ENCODE results near the gene ANKLE2.
A peak's percentile ranks its signal among the peaks of the same experiment; 100 is the strongest.
"Not testable (repeated sequence)": the region's sequence is repeated elsewhere in the genome, so short reads cannot be mapped to it uniquely, and the experiment has no call there.

ANKLE2 gene

GRCh38 chr12:132718644-132719043, 43.0 kb downstream of the ANKLE2 start:
- no peak for DNase-seq

DNA sequence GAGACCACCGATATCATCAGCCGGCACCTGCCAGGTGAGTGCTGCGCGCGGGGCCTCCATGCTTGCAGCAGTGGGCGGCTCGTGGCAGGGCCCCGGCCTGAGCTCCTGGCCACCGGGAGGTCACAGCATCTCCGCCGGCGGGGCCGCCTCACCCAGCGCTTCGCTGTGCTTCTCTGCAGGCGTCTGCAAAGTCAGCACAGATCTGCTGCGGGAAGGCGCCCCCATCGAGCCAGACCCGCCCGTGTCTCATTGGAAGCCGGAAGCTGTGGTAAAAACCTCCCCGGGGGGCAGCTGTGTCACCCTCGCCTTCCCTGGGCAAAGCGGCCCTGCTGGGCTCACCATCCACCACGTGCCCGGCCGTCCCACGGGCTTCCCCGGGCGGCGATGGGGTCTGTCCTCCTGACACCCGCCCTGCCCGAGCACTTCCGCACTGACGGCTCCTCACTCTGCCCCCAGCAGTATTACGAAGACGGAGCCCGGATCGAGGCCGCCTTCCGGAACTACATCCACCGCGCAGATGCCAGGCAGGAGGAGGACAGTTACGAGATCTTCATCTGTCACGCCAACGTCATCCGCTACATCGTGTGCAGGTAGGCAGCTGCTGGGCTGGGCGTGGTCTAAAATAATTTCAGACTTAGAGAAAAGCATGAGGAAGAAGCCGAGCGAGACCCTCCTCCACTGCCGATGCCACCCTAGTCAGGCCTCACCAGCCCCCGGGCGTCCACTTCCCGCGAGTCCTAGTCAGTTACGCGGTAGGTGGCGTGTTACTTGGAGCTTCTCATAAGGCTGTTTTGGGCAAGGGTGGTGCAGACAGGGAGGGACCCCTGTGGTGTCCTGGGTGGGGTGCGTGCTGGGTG, 43.9 kb downstream of the ANKLE2 start:
- no peak for DNase-seq

DNA sequence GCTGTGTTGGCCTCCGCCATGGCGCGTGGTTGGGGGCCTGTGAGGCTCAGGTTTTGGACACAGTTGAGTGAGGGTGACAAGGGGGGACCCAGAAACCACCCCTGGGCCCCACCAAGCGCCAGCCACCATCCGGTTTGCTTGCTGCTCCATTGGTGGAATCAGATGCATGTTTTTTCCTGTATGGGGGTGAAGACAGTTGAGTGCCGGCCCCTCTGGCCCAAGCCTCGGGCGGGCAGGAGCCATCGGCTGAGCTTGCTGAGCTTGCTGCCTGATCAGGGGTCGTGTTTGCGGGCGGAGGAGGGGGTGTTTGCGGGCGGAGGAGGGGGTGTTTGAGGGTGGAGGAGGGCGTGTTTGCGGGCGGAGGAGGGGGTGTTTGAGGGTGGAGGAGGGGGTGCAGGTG, 44.6 kb downstream of the ANKLE2 start:
- no peak for DNase-seq

- no peak for DNase-seq
Measured at GRCh38 chr12:132716356-132716755, 45.3 kb downstream of the ANKLE2 start.

DNA sequence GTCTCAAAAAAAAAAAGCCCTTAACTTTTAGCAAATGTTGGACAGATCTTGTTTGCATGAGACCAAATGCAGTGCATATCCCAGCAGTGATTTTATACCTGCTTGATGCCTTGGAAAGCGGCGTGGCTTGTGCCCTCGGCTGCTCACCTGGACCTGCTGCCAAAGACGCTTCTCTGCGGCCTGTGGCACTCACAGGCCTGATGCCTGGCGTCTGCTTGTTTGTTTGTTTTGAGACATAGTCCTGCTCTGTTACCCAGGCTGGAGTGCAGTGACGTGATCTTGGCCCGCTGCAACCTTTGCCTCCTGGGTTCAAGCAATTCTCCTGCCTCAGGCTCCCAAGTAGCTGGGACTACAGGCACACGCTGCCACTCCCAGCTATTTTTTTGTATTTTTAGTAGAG, 45.8 kb downstream of the ANKLE2 start:
- DNase-seq: no peak

GRCh38 chr12:132713123-132713522, 48.5 kb downstream of the ANKLE2 start:
- DNase-seq: no peak

GRCh38 chr12:132711080-132711843, 50.4 kb downstream of the ANKLE2 start:
- DNase-seq: no peak

GRCh38 chr12:132710405-132711079, 51.1 kb downstream of the ANKLE2 start, which contains the start of gene PGAM5:
TSS of gene PGAM5 (plus strand) at chr12:132710842. CDS start at chr12:132710877, 35 bp downstream.
- peak; percentile 87 for DNase-seq

- DNase-seq: peak; percentile 44
Measured at GRCh38 chr12:132710043-132710404, 51.6 kb downstream of the ANKLE2 start.

DNA sequence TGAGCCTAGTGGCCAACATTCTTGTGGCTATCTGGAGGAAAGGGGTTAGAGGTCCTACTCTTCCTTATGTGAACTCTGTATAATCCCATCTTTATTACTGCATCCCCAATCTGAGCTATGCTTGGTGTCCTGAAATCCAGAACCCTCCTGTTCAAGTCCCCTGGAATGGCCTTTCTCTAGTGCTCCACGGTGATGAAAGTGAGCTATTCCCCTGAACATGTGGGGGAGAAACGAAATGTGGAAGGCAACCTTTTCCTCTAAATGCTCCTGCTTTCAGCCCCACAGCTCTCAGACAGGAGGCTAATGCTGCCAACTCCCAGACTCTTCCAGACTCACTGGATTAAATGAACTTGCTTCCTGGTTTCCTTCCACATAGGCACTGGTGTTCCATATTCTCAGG, 53.5 kb downstream of the ANKLE2 start:
- DNase-seq: no peak

DNA sequence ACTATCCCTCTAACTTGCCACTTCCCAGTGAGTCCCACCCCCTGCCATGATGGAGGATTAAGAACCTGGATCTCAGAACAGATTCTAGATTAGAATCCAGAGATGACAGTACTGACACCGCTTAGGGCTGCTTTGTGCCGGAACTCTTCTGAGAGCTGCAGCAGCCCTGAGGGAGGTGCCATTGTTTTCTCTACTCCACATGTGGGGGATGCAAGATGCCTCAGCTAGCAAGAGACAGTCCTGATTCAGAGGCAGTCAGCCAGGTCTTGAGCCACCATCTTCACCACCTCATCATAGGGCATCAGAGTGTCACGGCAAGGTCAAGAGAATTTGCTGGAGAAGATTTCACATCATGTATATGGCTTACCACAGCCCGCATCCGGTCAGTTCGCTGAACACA, 54.4 kb downstream of the ANKLE2 start:
- no peak for DNase-seq

- DNase-seq: no peak
Measured at GRCh38 chr12:132703641-132704040, 58.0 kb downstream of the ANKLE2 start.

GRCh38 chr12:132702640-132703039, 59.0 kb downstream of the ANKLE2 start:
- no peak for DNase-seq

GRCh38 chr12:132700212-132700822, 61.3 kb downstream of the ANKLE2 start:
- no peak for DNase-seq

GRCh38 chr12:132698341-132698740, 63.3 kb downstream of the ANKLE2 start:
- no peak for DNase-seq

DNA sequence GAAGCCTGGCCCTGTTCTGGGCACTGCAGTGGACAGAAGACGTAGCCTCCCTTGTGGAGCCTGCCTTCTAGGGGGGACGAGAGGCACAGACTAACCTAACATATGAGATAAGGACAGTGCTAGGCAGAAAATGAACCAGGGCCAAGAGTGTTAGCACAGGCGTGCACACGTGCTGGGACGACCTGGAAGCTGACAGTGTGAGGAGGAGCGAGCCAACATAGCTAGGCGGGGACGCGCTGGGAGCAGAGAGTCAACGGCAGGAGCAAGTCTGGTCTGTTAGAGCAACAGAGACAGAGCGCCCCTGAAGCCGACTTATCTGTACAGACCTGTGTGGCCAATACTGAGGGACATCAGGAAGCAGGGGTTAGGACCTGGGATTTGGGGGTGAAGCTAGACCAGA, 66.2 kb downstream of the ANKLE2 start:
- DNase-seq: no peak

DNA sequence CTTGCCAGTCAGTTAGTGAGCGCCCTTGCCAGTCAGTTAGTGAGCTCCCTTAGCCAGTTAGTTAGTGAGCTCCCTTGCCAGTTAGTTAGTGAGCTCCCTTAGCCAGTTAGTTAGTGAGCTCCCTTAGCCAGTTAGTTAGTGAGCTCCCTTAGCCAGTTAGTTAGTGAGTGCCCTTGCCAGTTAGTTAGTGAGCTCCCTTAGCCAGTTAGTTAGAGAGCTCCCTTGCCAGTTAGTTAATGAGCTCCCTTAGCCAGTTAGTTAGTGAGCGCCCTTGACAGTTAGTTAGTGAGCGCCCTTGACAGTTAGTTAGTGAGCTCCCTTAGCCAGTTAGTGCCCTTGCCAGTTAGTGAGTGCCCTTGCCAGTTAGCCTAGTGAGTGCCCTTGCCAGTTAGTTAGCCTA, 66.7 kb downstream of the ANKLE2 start:
- not testable (repeated sequence) for DNase-seq

DNA sequence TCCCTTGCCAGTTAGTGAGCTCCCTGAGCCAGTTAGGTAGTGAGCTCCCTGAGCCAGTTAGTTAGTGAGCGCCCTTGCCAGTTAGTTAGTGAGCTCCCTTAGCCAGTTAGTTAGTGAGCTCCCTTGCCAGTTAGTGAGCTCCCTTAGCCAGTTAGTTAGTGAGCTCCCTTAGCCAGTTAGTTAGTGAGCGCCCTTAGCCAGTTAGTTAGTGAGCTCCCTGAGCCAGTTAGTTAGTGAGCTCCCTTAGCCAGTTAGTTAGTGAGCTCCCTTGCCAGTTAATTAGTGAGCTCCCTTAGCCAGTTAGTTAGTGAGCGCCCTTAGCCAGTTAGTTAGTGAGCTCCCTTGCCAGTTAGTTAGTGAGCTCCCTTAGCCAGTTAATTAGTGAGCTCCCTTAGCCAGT, 69.6 kb downstream of the ANKLE2 start:
- not testable (repeated sequence) for DNase-seq

GRCh38 chr12:132690112-132690511, 71.5 kb downstream of the ANKLE2 start:
- no peak for DNase-seq

GRCh38 chr12:132689227-132689626, 72.4 kb downstream of the ANKLE2 start:
- no peak for DNase-seq

DNA sequence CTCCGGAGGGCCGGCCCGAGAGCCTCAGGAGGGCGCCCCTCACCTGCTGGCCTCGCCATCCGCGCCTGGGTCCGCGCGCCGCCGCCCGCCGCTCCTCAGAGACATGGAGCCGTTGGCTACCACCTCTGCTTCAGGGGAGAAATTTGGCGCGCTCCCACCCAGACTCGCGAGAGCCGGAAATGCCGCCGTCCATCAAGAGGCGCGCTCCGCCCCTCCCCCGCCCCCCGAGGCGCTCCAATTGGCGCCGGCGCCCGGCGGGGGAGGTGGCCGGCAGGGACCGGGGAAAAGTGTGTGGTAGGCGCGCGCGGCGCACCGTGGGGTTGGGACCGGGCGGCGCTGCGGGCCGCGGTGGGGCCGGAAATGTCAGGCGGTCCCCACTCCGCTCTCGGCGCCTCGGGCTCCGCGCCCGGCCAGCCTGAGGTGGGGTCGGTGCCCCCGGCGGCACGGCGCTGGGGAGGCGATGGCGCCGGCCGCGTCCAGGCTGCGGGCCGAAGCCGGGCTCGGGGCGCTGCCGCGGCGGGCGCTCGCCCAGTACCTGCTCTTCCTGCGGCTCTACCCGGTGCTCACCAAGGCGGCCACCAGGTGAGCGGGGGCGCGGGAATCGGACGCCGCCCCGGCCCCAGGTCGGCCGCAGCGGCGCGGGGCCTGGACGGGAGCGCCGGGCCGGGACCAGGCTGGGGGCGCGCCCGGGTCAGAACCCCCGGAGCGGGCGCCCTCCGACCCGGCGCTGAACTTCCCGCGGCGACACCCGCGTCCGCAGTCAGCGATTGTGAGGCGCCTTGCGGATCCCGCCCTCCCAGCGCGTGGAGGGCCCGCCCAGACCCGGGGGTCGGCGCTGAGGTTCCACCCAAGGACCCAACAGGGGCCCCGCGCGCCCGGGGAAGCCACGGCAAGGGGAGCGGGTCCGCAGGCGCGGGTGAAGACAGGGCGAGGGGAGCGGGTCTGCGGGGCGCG, 74.1 kb downstream of the ANKLE2 start, which contains the start of the genes POLE and PXMP2:
TSS of gene POLE (minus strand) at position 132 of the 954 bp plus-strand sequence. CDS start at position 105, 27 bp downstream.
TSS of gene PXMP2 (plus strand) at position 377 of the 954 bp plus-strand sequence. CDS start at position 461, 84 bp downstream.
- peak; percentile 97 for DNase-seq

DNA sequence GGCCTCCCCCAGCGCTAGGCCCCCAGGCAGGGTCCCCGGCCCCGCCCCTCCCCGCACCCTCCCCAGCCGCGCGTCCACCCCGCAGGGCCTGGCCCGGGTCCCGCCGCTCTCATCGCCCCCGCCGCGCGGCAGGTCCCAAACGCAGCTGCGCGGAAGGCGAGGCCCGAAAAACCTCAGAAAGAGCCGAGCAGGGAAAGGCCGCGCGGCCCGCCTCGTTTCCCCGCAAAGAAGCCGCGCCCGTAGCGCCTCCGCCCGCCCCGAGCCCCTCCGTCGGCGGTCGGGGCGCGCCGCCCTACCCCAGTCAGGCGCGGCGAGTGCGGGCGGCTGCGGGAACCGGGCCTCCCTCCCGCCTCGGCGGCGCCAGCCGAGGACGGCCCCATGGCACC, 74.8 kb downstream of the ANKLE2 start:
- peak; percentile 67 for DNase-seq

Data from left hindlimb (tissue), 1 donor.